ENCODE measurements around the gene TENM3. TPM values are rescaled to one million over a fixed set of nuclear protein-coding genes. Genes with fewer than 3 reads are reported as not detected.

The TENM3 gene
- polyA plus RNA-seq, 1 experiment: 54.9 TPM

GRCh38 chr4:182286931-182287330 lies 43.7 kb downstream of the TENM3 start:
- H3K9me3 ChIP-seq (ENCODE audit: control insufficient read depth, insufficient read depth, low read length): peaks cover 2% of the 10 kb centered on the region; the same call in 1 of the 2 replicates
- H3K4me3 ChIP-seq (ENCODE audit: low read depth, low read length): no peak overlapping the region
- ChIA-PET CTCF (no interaction called here), POLR2A (no interaction called here)
- no peak for DNase-seq (ENCODE audit: low read depth, low spot score)
- TF ChIP-seq CTCF (IDR thresholded peaks at IDR 0.05; ENCODE audit: low read depth, low read length): no peak
- no peaks in the 10 kb centered on the region for H3K27me3 ChIP-seq (ENCODE audit: control insufficient read depth, insufficient read depth, low read length)
- no peak overlapping the region for H3K27ac ChIP-seq (ENCODE audit: low read depth, low read length)

GRCh38 chr4:182288534-182288933 lies 45.3 kb downstream of the TENM3 start:
- Histone ChIP-seq H3K4me3 (ENCODE audit: low read depth, low read length) (no peak overlapping the region), H3K9me3 (ENCODE audit: control insufficient read depth, insufficient read depth, low read length) (peaks cover 2% of the 10 kb centered on the region; the same call in 1 of the 2 replicates), H3K27ac (ENCODE audit: low read depth, low read length) (no peak overlapping the region), H3K27me3 (ENCODE audit: control insufficient read depth, insufficient read depth, low read length) (no peaks in the 10 kb centered on the region)
- no peak for DNase-seq (ENCODE audit: low read depth, low spot score)
- ChIA-PET POLR2A (no interaction called here), CTCF (no interaction called here)
- TF ChIP-seq CTCF (IDR thresholded peaks at IDR 0.05; ENCODE audit: low read depth, low read length): no peak

GRCh38 chr4:182289809-182290208 lies 46.6 kb downstream of the TENM3 start:
- Histone ChIP-seq H3K4me3 (ENCODE audit: low read depth, low read length) (no peak overlapping the region), H3K27me3 (ENCODE audit: control insufficient read depth, insufficient read depth, low read length) (no peaks in the 10 kb centered on the region), H3K9me3 (ENCODE audit: control insufficient read depth, insufficient read depth, low read length) (peaks cover 2% of the 10 kb centered on the region; the same call in 1 of the 2 replicates), H3K27ac (ENCODE audit: low read depth, low read length) (no peak overlapping the region)
- DNase-seq (ENCODE audit: low read depth, low spot score): no peak
- no peak for TF ChIP-seq CTCF (IDR thresholded peaks at IDR 0.05; ENCODE audit: low read depth, low read length)
- ChIA-PET POLR2A (no interaction called here), CTCF (no interaction called here)

- Histone ChIP-seq H3K4me3 (ENCODE audit: low read depth, low read length) (no peak overlapping the region), H3K27ac (ENCODE audit: low read depth, low read length) (no peak overlapping the region), H3K27me3 (ENCODE audit: control insufficient read depth, insufficient read depth, low read length) (no peaks in the 10 kb centered on the region), H3K9me3 (ENCODE audit: control insufficient read depth, insufficient read depth, low read length) (peaks cover 2% of the 10 kb centered on the region; the same call in 1 of the 2 replicates)
- TF ChIP-seq CTCF (IDR thresholded peaks at IDR 0.05; ENCODE audit: low read depth, low read length): no peak
- ChIA-PET CTCF (no interaction called here), POLR2A (no interaction called here)
- no peak for DNase-seq (ENCODE audit: low read depth, low spot score)
These were observed 48.0 kb downstream of the TENM3 start for GRCh38 chr4:182291175-182291574.

GRCh38 chr4:182291597-182292270 lies 48.5 kb downstream of the TENM3 start:
- DNase-seq (ENCODE audit: low read depth, low spot score): no peak
- Histone ChIP-seq H3K9me3 (ENCODE audit: control insufficient read depth, insufficient read depth, low read length) (peaks cover 2% of the 10 kb centered on the region; the same call in 1 of the 2 replicates), H3K27me3 (ENCODE audit: control insufficient read depth, insufficient read depth, low read length) (no peaks in the 10 kb centered on the region), H3K4me3 (ENCODE audit: low read depth, low read length) (no peak overlapping the region), H3K27ac (ENCODE audit: low read depth, low read length) (no peak overlapping the region)
- POLR2A ChIA-PET: no interaction called here
- TF ChIP-seq CTCF (IDR thresholded peaks at IDR 0.05; ENCODE audit: low read depth, low read length): no peak
- CTCF ChIA-PET: no interaction called here
